ENCODE data around the gene PFKM. TPM values are rescaled to one million over a fixed set of nuclear protein-coding genes. Genes with fewer than 3 reads are reported as not detected.

Gene PFKM
- total RNA-seq, 1 experiment from 2014 or later = 92.4 TPM

DNA sequence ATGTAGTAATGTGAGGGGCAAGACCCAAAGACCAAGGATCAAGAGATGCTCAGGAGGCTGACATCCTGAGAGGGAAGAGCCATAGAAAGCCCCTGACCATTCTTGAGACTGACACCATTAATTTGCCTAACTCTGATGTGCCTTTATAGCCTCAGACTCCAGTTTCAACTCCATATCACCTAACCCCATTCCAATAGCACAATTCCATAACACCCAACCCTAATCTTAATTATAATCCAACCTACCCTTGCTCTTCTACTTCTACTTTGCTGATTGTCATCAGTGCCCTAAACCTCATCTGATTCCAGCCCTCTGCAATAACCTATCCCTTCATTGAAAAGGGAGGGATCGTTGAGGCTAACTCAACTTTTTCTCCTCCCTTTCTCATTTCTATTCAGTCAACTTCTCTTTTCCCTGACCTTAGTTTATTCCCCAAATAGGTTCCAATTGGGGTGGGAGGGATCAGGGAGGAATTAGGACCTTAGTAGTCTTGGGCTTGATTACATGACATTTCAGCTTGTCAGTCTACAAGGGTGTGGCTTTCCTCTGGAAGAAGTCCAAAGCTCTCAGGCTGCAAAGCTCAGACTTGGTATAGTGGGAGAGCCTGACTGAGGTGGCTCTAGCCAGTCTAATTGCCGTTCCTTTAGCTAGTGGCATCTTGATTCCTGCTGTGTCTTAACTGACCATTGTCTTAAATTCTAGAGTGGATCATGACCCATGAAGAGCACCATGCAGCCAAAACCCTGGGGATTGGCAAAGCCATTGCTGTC is 3.1 kb downstream of the PFKM start:
- Histone ChIP-seq H2BK20ac (ENCODE audit: low read depth, low read length, poor library complexity, severe bottlenecking) (no peak overlapping the region), H2AK5ac (ENCODE audit: insufficient read length, low read length) (no peak overlapping the region), H2AFZ (ENCODE audit: low read length) (no peak overlapping the region), H3K79me2 (ENCODE audit: insufficient read depth, low read length) (peaks cover 6% of the 10 kb centered on the region; the same call in 1 of the 2 replicates), H3K27ac (ENCODE audit: insufficient read length, low read depth, low read length) (no peak overlapping the region), H3K23ac (ENCODE audit: insufficient read length, low read depth, low read length) (no peak overlapping the region), H3K9ac (ENCODE audit: extremely low read depth, insufficient read length, low read length) (no peak overlapping the region), H3K27me3 (ENCODE audit: insufficient read depth, low read length) (no peaks in the 10 kb centered on the region), H3K79me1 (ENCODE audit: insufficient read depth, low read depth, low read length, poor library complexity, severe bottlenecking) (no peaks in the 10 kb centered on the region), H3K4me2 (ENCODE audit: insufficient read depth, insufficient read length, low read length) (no peak overlapping the region), H3T11ph (ENCODE audit: low read length) (no peak overlapping the region), H3K4ac (ENCODE audit: low read depth, low read length) (no peak overlapping the region), H2BK12ac (ENCODE audit: insufficient read length, low read depth, low read length) (no peak overlapping the region), H3K56ac (ENCODE audit: insufficient read length, low read depth, low read length) (no peak overlapping the region), H4K91ac (ENCODE audit: insufficient read length, low read depth, low read length) (no peak overlapping the region), H2BK120ac (ENCODE audit: low read depth, low read length, poor library complexity, severe bottlenecking) (no peak overlapping the region), H4K8ac (replicated peaks; ENCODE audit: insufficient read length, low read depth, low read length) (no peak overlapping the region), H3K23me2 (ENCODE audit: insufficient read length, low read depth, low read length, poor library complexity, severe bottlenecking) (peaks cover 8% of the 10 kb centered on the region), H3K18ac (ENCODE audit: insufficient read length, low read depth, low read length) (no peak overlapping the region), H4K5ac (ENCODE audit: insufficient read length, low read depth, low read length) (no peak overlapping the region), H3K14ac (ENCODE audit: insufficient read depth, low read length) (no peak overlapping the region), H4K20me1 (ENCODE audit: control insufficient read depth, insufficient read depth, insufficient read length) (no peaks in the 10 kb centered on the region), H3K9me3 (ENCODE audit: control insufficient read depth, low read depth, low read length) (no peaks in the 10 kb centered on the region), H2BK5ac (ENCODE audit: insufficient read length, low read length) (no peak overlapping the region), H2BK15ac (ENCODE audit: low read depth, low read length) (no peak overlapping the region), H3K4me1 (ENCODE audit: insufficient read depth, low read length) (no peaks in the 10 kb centered on the region; the same call in 1 of the 2 replicates)
- no peak overlapping the region for H3K4me3 Mint-ChIP-seq
- TF ChIP-seq, protein P1, sequence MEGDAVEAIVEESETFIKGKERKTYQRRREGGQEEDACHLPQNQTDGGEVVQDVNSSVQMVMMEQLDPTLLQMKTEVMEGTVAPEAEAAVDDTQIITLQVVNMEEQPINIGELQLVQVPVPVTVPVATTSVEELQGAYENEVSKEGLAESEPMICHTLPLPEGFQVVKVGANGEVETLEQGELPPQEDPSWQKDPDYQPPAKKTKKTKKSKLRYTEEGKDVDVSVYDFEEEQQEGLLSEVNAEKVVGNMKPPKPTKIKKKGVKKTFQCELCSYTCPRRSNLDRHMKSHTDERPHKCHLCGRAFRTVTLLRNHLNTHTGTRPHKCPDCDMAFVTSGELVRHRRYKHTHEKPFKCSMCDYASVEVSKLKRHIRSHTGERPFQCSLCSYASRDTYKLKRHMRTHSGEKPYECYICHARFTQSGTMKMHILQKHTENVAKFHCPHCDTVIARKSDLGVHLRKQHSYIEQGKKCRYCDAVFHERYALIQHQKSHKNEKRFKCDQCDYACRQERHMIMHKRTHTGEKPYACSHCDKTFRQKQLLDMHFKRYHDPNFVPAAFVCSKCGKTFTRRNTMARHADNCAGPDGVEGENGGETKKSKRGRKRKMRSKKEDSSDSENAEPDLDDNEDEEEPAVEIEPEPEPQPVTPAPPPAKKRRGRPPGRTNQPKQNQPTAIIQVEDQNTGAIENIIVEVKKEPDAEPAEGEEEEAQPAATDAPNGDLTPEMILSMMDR (conservative IDR thresholded peaks at IDR 0.05) = no peak
- no CpG with 5 or more reads among the region's 2 CpGs for WGBS (ENCODE audit: extremely low coverage, insufficient read length, low lambda C conversion rate)
- peaks cover 6 to 42% (median 33%) of the 10 kb centered on the region in 3 experiments; a peak in 6 of 7 replicates for H3K36me3 Mint-ChIP-seq (ENCODE audit: insufficient read depth in 1 of 3, low read depth in 3 of 3)
- no peaks in the 10 kb centered on the region for H3K9me3 Mint-ChIP-seq
- no peak overlapping the region; a peak in 1 of 7 replicates for H3K27ac Mint-ChIP-seq
- no peaks in the 10 kb centered on the region for H3K27me3 Mint-ChIP-seq (ENCODE audit: low read depth)
- peaks cover 21% of the 10 kb centered on the region in 2 experiments for H3K4me1 Mint-ChIP-seq
- no peak for DNase-seq
